Measurements from ENCODE around the gene TCF7L2. TPM values are rescaled to one million over a fixed set of nuclear protein-coding genes. Genes with fewer than 3 reads are reported as not detected.

TCF7L2 gene
- total RNA-seq, 2 experiments from 2014 or later = 1.3 to 8.5 TPM

DNA sequence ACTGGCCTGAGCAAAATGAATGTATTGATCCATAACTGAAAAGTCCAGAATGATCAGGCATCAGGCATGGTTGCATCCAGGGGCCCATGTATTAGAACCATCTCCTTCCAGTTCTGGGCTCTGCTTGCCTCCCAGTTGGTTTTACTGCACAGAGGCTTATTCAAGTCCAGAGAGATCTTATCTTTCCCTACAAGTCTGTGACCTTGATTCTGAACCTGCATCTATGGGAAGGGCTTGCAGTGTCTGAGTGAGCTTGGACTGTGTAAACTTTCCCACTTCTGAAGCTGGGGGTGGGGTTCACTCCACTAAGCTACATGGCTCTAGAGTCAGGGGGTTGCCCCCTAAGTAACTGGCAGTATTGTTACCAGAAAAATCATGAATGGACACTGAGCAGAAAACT is 136.2 kb downstream of the TCF7L2 start:
- no peaks in the 10 kb centered on the region for H3K9me2 ChIP-seq (ENCODE audit: insufficient read depth, low read length)
- intact Hi-C loops (cut with micrococcal nuclease; ENCODE audit: unreplicated experiment) = no loop called here
- no peak for DNase-seq (ENCODE audit: low spot score)
- H3K79me2 ChIP-seq (ENCODE audit: insufficient read depth, low read depth, low read length) = no peaks in the 10 kb centered on the region
- no peak overlapping the region for H3K4me2 ChIP-seq (ENCODE audit: low read length)
- no peak overlapping the region for H3K27ac ChIP-seq (ENCODE audit: low read depth, low read length, poor library complexity, severe bottlenecking)
- no peaks in the 10 kb centered on the region for H4K20me1 ChIP-seq (ENCODE audit: insufficient read depth, low read length)
- BruUV-seq (replicated peaks) = no TSS peak
- TF ChIP-seq EZH2phosphoT487 (IDR thresholded peaks at IDR 0.05; ENCODE audit: borderline replicate concordance, low read depth, low read length) (no peak), CTCF (conservative IDR thresholded peaks at IDR 0.05; ENCODE audit: low read length) (no peak)
- no peak overlapping the region for H2AFZ ChIP-seq (ENCODE audit: low read length)
- no peaks in the 10 kb centered on the region for H3K9me3 ChIP-seq (ENCODE audit: low read length)
- POLR2A ChIA-PET = no interaction called here
- no peaks in the 10 kb centered on the region for H3K4me1 ChIP-seq (ENCODE audit: insufficient read depth, low read length, poor library complexity, severe bottlenecking)
- no peak overlapping the region for H3K4me3 ChIP-seq (ENCODE audit: low read depth, low read length, poor library complexity, severe bottlenecking)
- H3K36me3 ChIP-seq (ENCODE audit: insufficient read depth, low read length) = no peaks in the 10 kb centered on the region
- CTCF ChIA-PET (ENCODE audit: unreplicated experiment) = no interaction called here

DNA sequence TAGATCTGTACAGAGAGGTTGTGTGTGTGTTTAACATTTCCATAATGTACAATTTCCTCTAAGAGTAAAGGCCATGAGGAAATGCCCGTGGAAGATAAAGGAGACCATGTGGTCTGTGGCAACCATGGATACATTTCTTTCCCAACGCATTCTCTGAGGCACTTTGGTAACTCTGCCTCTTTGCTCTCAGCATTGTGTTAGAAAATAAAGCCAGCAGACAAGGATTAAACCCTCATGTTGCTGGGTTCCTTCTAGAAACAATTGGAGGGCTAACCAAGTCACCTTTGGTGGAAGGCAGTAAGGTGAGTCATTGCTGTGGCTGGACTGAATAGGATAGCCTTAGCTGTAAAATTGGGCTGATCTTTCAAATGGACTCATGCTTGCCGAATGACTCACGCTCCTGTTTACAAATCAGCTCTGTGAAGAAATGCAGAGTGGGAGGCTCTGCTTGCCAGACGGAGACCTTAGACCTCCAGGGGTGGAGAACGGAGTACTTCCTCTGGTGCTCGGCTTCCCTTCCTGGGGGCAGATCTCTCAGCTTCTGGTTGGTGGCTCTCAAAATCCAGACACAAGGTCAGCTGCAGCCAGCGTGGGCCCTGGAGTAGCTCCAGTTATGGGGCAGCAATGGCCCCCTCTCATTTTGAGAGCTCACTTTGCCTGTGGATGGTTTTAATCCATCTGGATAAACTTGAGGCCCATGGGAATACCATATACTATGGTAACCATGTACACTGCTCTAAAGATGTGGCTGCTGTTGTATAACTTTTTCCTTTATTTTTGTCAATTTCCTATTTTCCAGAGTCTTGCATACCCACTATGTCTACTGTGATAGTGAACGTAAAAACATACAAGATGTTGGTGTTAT is 137.3 kb downstream of the TCF7L2 start:
- CTCF ChIA-PET (ENCODE audit: unreplicated experiment) = no interaction called here
- DNase-seq (ENCODE audit: low spot score) = no peak
- Histone ChIP-seq H3K4me2 (ENCODE audit: low read length) (no peak overlapping the region), H2AFZ (ENCODE audit: low read length) (no peak overlapping the region), H3K9me3 (ENCODE audit: low read length) (no peaks in the 10 kb centered on the region), H3K36me3 (ENCODE audit: insufficient read depth, low read length) (no peaks in the 10 kb centered on the region), H4K20me1 (ENCODE audit: insufficient read depth, low read length) (no peaks in the 10 kb centered on the region), H3K27ac (ENCODE audit: low read depth, low read length, poor library complexity, severe bottlenecking) (no peak overlapping the region), H3K9me2 (ENCODE audit: insufficient read depth, low read length) (no peaks in the 10 kb centered on the region), H3K4me3 (ENCODE audit: low read depth, low read length, poor library complexity, severe bottlenecking) (no peak overlapping the region), H3K79me2 (ENCODE audit: insufficient read depth, low read depth, low read length) (no peaks in the 10 kb centered on the region), H3K4me1 (ENCODE audit: insufficient read depth, low read length, poor library complexity, severe bottlenecking) (no peaks in the 10 kb centered on the region)
- no TSS peak for BruUV-seq (replicated peaks)
- intact Hi-C loops (cut with micrococcal nuclease; ENCODE audit: unreplicated experiment) = no loop called here
- POLR2A ChIA-PET = no interaction called here
- TF ChIP-seq CTCF (conservative IDR thresholded peaks at IDR 0.05; ENCODE audit: low read length) = no peak
- TF ChIP-seq EZH2phosphoT487 (IDR thresholded peaks at IDR 0.05; ENCODE audit: borderline replicate concordance, low read depth, low read length) = no peak

- H3K79me2 ChIP-seq (ENCODE audit: insufficient read depth, low read depth, low read length) = no peaks in the 10 kb centered on the region
- H2AFZ ChIP-seq (ENCODE audit: low read length) = no peak overlapping the region
- H3K9me3 ChIP-seq (ENCODE audit: low read length) = no peaks in the 10 kb centered on the region
- DNase-seq (ENCODE audit: low spot score) = no peak
- intact Hi-C loops (cut with micrococcal nuclease; ENCODE audit: unreplicated experiment) = no loop called here
- no peaks in the 10 kb centered on the region for H4K20me1 ChIP-seq (ENCODE audit: insufficient read depth, low read length)
- no peaks in the 10 kb centered on the region for H3K4me1 ChIP-seq (ENCODE audit: insufficient read depth, low read length, poor library complexity, severe bottlenecking)
- BruUV-seq (replicated peaks) = no TSS peak
- TF ChIP-seq EZH2phosphoT487 (IDR thresholded peaks at IDR 0.05; ENCODE audit: borderline replicate concordance, low read depth, low read length) = no peak
- TF ChIP-seq CTCF (conservative IDR thresholded peaks at IDR 0.05; ENCODE audit: low read length) = no peak
- H3K27ac ChIP-seq (ENCODE audit: low read depth, low read length, poor library complexity, severe bottlenecking) = no peak overlapping the region
- no peaks in the 10 kb centered on the region for H3K36me3 ChIP-seq (ENCODE audit: insufficient read depth, low read length)
- H3K9me2 ChIP-seq (ENCODE audit: insufficient read depth, low read length) = no peaks in the 10 kb centered on the region
- ChIA-PET CTCF (ENCODE audit: unreplicated experiment) (no interaction called here), POLR2A (interaction anchor here (1.2 kb wide), 1 partner anchor 11 kb away, joined by 3 read pairs; no protein-coding TSS in a partner anchor)
- H3K4me3 ChIP-seq (ENCODE audit: low read depth, low read length, poor library complexity, severe bottlenecking) = no peak overlapping the region
- H3K4me2 ChIP-seq (ENCODE audit: low read length) = no peak overlapping the region
Observed at GRCh38 chr10:113088194-113088593, 138.1 kb downstream of the TCF7L2 start.
